SK-N-SH treated with all-trans-retinoic acid at 6 μM for 48 hours (cell line): ENCODE results near the gene RHBDF2.

Experiments used
- ATAC-seq: fragments of 200-7000 bp; cut with Tn5 transposase; 3 replicates; pipeline ENCODE4 v1.9.1; 2020; ENCODE audit warnings: mild to moderate bottlenecking, moderate library complexity
- ARNTL ChIP-seq: fragments of 450-650 bp; formaldehyde crosslinking; IDR thresholded peaks from 2 replicates; pipeline ENCODE4 v1.5.0; 2020; ENCODE audit warnings: low read depth, mild to moderate bottlenecking, moderate library complexity, borderline replicate concordance
- BACH2 ChIP-seq: fragments of 250-450 bp; sonication (Bioruptor Pico); IDR thresholded peaks from 2 replicates; pipeline ENCODE4 v1.9.0; 2021; ENCODE audit warnings: mild to moderate bottlenecking, borderline replicate concordance
- CREB5 ChIP-seq: fragments of 250-450 bp; sonication (Bioruptor Pico); IDR thresholded peaks from 2 replicates; pipeline ENCODE4 v1.5.1; 2020; ENCODE audit warnings: low read depth, mild to moderate bottlenecking, moderate library complexity
- CSDC2 ChIP-seq: fragments of 250-450 bp; sonication (Bioruptor Pico); IDR thresholded peaks from 2 replicates; pipeline ENCODE4 v1.5.0; 2020; ENCODE audit warnings: mild to moderate bottlenecking, moderate library complexity
- CSRNP3 ChIP-seq: fragments of 250-450 bp; sonication (Bioruptor Pico); IDR thresholded peaks from 2 replicates; pipeline ENCODE4 v1.5.1; 2021; ENCODE audit warnings: mild to moderate bottlenecking, moderate library complexity
- ESRRG ChIP-seq: fragments of 250-450 bp; sonication (Bioruptor Pico); IDR thresholded peaks from 2 replicates; pipeline ENCODE4 v1.6.1; 2021; ENCODE audit warnings: mild to moderate bottlenecking
- GLIS3 ChIP-seq: fragments of 250-450 bp; sonication (Bioruptor Pico); IDR thresholded peaks from 2 replicates; pipeline ENCODE4 v1.5.0; 2020; ENCODE audit warnings: mild to moderate bottlenecking, moderate library complexity
- ISL1 ChIP-seq: fragments of 250-450 bp; sonication (Bioruptor Pico); IDR thresholded peaks from 2 replicates; pipeline ENCODE4 v2.1.2; 2022; ENCODE audit warnings: mild to moderate bottlenecking, moderate library complexity
- OSR1 ChIP-seq: fragments of 250-450 bp; sonication (Bioruptor Pico); IDR thresholded peaks from 2 replicates; pipeline ENCODE4 v1.8.0; 2022; ENCODE audit warnings: moderate library complexity, mild to moderate bottlenecking, inconsistent platforms
- PPARA ChIP-seq: fragments of 250-450 bp; sonication (Bioruptor Pico); IDR thresholded peaks from 2 replicates; pipeline ENCODE4 v1.5.0; 2020; ENCODE audit warnings: mild to moderate bottlenecking, borderline replicate concordance
- RARB ChIP-seq: fragments of 250-450 bp; sonication (Bioruptor Pico); IDR thresholded peaks from 2 replicates; pipeline ENCODE4 v1.8.0; 2021; ENCODE audit warnings: mild to moderate bottlenecking, moderate library complexity
- SNAI2 ChIP-seq: fragments of 250-450 bp; sonication (Bioruptor Pico); IDR thresholded peaks from 2 replicates; pipeline ENCODE4 v1.5.0; 2020; ENCODE audit warnings: mild to moderate bottlenecking, moderate library complexity
- TOX ChIP-seq: fragments of 250-450 bp; sonication (Bioruptor Pico); IDR thresholded peaks from 2 replicates; pipeline ENCODE4 v1.8.0; 2021; ENCODE audit warnings: mild to moderate bottlenecking, moderate library complexity, borderline replicate concordance
- ZC3H10 ChIP-seq: fragments of 250-450 bp; sonication (Bioruptor Pico); IDR thresholded peaks from 2 replicates; pipeline ENCODE4 v1.5.1; 2021; ENCODE audit warnings: mild to moderate bottlenecking, moderate library complexity
- ZFP3 ChIP-seq: fragments of 250-450 bp; sonication (Bioruptor Pico); IDR thresholded peaks from 2 replicates; pipeline ENCODE4 v1.5.0; 2020; ENCODE audit warnings: mild to moderate bottlenecking, moderate library complexity
- ZFP30 ChIP-seq: fragments of 450-650 bp; formaldehyde crosslinking; IDR thresholded peaks from 2 replicates; pipeline ENCODE4 v1.5.0; 2022; ENCODE audit warnings: mild to moderate bottlenecking, moderate library complexity
- ZNF565 ChIP-seq: fragments of 450-650 bp; formaldehyde crosslinking; conservative IDR thresholded peaks from 2 replicates; pipeline ENCODE4 v1.5.0; 2020; ENCODE audit warnings: low read depth, mild to moderate bottlenecking, moderate library complexity
- ZNF70 ChIP-seq: fragments of 450-650 bp; formaldehyde crosslinking; IDR thresholded peaks from 2 replicates; pipeline ENCODE4 v1.5.0; 2020; ENCODE audit warnings: mild to moderate bottlenecking, moderate library complexity
- TF ChIP-seq, protein P1 (sequence below): fragments of 250-450 bp; sonication (Bioruptor Pico); IDR thresholded peaks from 2 replicates; pipeline ENCODE4 v1.5.0; 2020; ENCODE audit warnings: mild to moderate bottlenecking, moderate library complexity
- TF ChIP-seq, protein P2 (sequence below): fragments of 250-450 bp; sonication (Bioruptor Pico); IDR thresholded peaks from 2 replicates; pipeline ENCODE4 v1.8.0; 2020; ENCODE audit warnings: mild to moderate bottlenecking, moderate library complexity, borderline replicate concordance

Gene RHBDF2

DNA sequence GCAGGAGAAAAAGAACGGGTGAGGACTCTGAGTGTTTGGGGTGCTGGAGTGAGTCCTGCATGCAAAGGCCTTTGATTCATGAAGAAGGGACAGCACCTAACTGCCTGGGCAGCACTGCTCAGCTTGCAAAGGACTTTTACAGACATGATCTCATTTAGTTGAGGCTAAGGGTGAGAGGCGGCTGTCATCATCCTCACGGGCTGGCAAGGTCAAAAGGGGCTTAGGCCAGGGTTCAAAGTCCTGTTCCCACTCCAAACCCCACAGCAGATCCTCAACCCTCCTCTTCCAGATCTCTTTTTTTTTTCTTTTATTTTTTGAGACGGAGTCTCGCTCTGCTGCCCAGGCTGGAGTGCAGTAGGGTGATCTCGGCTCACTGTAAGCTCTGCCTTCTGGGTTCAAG is 4.8 kb downstream of the RHBDF2 start (continued):
- TF ChIP-seq, protein P1, sequence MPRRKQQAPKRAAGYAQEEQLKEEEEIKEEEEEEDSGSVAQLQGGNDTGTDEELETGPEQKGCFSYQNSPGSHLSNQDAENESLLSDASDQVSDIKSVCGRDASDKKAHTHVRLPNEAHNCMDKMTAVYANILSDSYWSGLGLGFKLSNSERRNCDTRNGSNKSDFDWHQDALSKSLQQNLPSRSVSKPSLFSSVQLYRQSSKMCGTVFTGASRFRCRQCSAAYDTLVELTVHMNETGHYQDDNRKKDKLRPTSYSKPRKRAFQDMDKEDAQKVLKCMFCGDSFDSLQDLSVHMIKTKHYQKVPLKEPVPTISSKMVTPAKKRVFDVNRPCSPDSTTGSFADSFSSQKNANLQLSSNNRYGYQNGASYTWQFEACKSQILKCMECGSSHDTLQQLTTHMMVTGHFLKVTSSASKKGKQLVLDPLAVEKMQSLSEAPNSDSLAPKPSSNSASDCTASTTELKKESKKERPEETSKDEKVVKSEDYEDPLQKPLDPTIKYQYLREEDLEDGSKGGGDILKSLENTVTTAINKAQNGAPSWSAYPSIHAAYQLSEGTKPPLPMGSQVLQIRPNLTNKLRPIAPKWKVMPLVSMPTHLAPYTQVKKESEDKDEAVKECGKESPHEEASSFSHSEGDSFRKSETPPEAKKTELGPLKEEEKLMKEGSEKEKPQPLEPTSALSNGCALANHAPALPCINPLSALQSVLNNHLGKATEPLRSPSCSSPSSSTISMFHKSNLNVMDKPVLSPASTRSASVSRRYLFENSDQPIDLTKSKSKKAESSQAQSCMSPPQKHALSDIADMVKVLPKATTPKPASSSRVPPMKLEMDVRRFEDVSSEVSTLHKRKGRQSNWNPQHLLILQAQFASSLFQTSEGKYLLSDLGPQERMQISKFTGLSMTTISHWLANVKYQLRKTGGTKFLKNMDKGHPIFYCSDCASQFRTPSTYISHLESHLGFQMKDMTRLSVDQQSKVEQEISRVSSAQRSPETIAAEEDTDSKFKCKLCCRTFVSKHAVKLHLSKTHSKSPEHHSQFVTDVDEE (CRISPR knock-in tag), result no peak
- TF ChIP-seq ZC3H10 (CRISPR knock-in tag), result no peak

- TF ChIP-seq SNAI2 (no peak), ESRRG (no peak), ZFP30 (CRISPR knock-in tag) (no peak)
- no peak for ATAC-seq
Measured at GRCh38 chr17:76495663-76496400, 5.4 kb downstream of the RHBDF2 start.

- TF ChIP-seq PPARA (no peak), GLIS3 (CRISPR knock-in tag) (no peak), ZNF565 (CRISPR knock-in tag) (no peak), ISL1 (CRISPR knock-in tag) (no peak), CSDC2 (CRISPR knock-in tag) (no peak), ESRRG (no peak), CSRNP3 (CRISPR knock-in tag) (no peak), ZFP3 (no peak), RARB (CRISPR knock-in tag) (no peak), ZFP30 (CRISPR knock-in tag) (no peak), OSR1 (CRISPR knock-in tag) (no peak), CREB5 (CRISPR knock-in tag) (no peak), ARNTL (CRISPR knock-in tag) (no peak), ZNF70 (CRISPR knock-in tag) (no peak), TOX (no peak), BACH2 (CRISPR knock-in tag) (no peak)
- TF ChIP-seq, protein P2, sequence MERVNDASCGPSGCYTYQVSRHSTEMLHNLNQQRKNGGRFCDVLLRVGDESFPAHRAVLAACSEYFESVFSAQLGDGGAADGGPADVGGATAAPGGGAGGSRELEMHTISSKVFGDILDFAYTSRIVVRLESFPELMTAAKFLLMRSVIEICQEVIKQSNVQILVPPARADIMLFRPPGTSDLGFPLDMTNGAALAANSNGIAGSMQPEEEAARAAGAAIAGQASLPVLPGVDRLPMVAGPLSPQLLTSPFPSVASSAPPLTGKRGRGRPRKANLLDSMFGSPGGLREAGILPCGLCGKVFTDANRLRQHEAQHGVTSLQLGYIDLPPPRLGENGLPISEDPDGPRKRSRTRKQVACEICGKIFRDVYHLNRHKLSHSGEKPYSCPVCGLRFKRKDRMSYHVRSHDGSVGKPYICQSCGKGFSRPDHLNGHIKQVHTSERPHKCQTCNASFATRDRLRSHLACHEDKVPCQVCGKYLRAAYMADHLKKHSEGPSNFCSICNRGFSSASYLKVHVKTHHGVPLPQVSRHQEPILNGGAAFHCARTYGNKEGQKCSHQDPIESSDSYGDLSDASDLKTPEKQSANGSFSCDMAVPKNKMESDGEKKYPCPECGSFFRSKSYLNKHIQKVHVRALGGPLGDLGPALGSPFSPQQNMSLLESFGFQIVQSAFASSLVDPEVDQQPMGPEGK (CRISPR knock-in tag), result no peak
- TF ChIP-seq, protein P1 (CRISPR knock-in tag), result no peak
- ATAC-seq, result no peak
Measured at GRCh38 chr17:76493505-76494167, 7.6 kb downstream of the RHBDF2 start.
